Esophagus muscularis mucosa (tissue), 3 donors: Measurements from ENCODE around the gene SERPINE2.

ENCODE experiments used
- POLR2A ChIP-seq: fragments of 450-650 bp; IDR thresholded peaks from one replicate; pipeline ENCODE4 v1.6.1; 2017; ENCODE audit warnings: antibody characterized with exemption, moderate library complexity, mild to moderate bottlenecking, low read depth
- TF ChIP-seq, protein P1 (sequence below), 3 experiments: fragments of 200-600 bp in 2 of 3; fragments of 450-650 bp in 1 of 3; sonication (generic) in 2 of 3; IDR thresholded peaks; one replicate each; pipeline ENCODE4 v1.5.1; 2017 to 2019; ENCODE audit warnings: antibody characterized with exemption in 3 of 3, mild to moderate bottlenecking in 2 of 3, moderate library complexity in 1 of 3

GRCh38 chr2:223956300-223956699, 82.8 kb downstream of the SERPINE2 start:
- no peak for TF ChIP-seq POLR2A
- TF ChIP-seq, protein P1, sequence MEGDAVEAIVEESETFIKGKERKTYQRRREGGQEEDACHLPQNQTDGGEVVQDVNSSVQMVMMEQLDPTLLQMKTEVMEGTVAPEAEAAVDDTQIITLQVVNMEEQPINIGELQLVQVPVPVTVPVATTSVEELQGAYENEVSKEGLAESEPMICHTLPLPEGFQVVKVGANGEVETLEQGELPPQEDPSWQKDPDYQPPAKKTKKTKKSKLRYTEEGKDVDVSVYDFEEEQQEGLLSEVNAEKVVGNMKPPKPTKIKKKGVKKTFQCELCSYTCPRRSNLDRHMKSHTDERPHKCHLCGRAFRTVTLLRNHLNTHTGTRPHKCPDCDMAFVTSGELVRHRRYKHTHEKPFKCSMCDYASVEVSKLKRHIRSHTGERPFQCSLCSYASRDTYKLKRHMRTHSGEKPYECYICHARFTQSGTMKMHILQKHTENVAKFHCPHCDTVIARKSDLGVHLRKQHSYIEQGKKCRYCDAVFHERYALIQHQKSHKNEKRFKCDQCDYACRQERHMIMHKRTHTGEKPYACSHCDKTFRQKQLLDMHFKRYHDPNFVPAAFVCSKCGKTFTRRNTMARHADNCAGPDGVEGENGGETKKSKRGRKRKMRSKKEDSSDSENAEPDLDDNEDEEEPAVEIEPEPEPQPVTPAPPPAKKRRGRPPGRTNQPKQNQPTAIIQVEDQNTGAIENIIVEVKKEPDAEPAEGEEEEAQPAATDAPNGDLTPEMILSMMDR (IDR thresholded peaks at IDR 0.05), result no peak
